KOPT-K1 (cell line): ENCODE measurements around the gene LIN52.

Experiments
- H3K27ac ChIP-seq: fragments of 200-600 bp; sonication (generic); 2 replicates; pipeline ENCODE4 v1.5.1; 2016; ENCODE audit warnings: antibody characterized with exemption, mild to moderate bottlenecking, low read depth, low read length; ENCODE audit not compliant: poor library complexity, severe bottlenecking
- H3K36me3 ChIP-seq: fragments of 200-600 bp; sonication (generic); 2 replicates; pipeline ENCODE4 v1.5.1; 2017; ENCODE audit warnings: antibody characterized with exemption, mild to moderate bottlenecking, low read length, moderate library complexity; ENCODE audit not compliant: insufficient read depth
- H3K9me3 ChIP-seq: fragments of 200-600 bp; sonication (generic); 2 replicates; pipeline ENCODE4 v1.5.1; 2017; ENCODE audit warnings: antibody characterized with exemption, low read length, mild to moderate bottlenecking; ENCODE audit not compliant: insufficient read depth, poor library complexity, severe bottlenecking

Gene LIN52

GRCh38 chr14:74140374-74140850, 55.7 kb downstream of the LIN52 start:
- Histone ChIP-seq H3K27ac (no peak overlapping the region), H3K9me3 (no peaks in the 10 kb centered on the region), H3K36me3 (no peaks in the 10 kb centered on the region)

- H3K9me3 ChIP-seq, result no peaks in the 10 kb centered on the region
- no peak overlapping the region for H3K27ac ChIP-seq
- no peaks in the 10 kb centered on the region for H3K36me3 ChIP-seq
These were observed 56.9 kb downstream of the LIN52 start for GRCh38 chr14:74141703-74142102.

- no peak overlapping the region for H3K27ac ChIP-seq
- H3K36me3 ChIP-seq, result no peaks in the 10 kb centered on the region
These were observed 57.8 kb downstream of the LIN52 start for GRCh38 chr14:74142523-74142922.

GRCh38 chr14:74144789-74145188, 60.0 kb downstream of the LIN52 start:
- no peak overlapping the region for H3K27ac ChIP-seq
- H3K36me3 ChIP-seq, result no peaks in the 10 kb centered on the region
- no peaks in the 10 kb centered on the region for H3K9me3 ChIP-seq

More at GRCh38 chr14:74142523-74142922, 57.8 kb downstream of the LIN52 start:
- no peaks in the 10 kb centered on the region for H3K9me3 ChIP-seq

- Histone ChIP-seq H3K36me3 (no peaks in the 10 kb centered on the region), H3K9me3 (no peaks in the 10 kb centered on the region), H3K27ac (no peak overlapping the region)
These were observed 62.8 kb downstream of the LIN52 start for GRCh38 chr14:74147571-74147970.

GRCh38 chr14:74148705-74149104, 63.9 kb downstream of the LIN52 start:
- Histone ChIP-seq H3K27ac (no peak overlapping the region), H3K36me3 (no peaks in the 10 kb centered on the region), H3K9me3 (no peaks in the 10 kb centered on the region)

- Histone ChIP-seq H3K27ac (no peak overlapping the region), H3K9me3 (no peaks in the 10 kb centered on the region), H3K36me3 (no peaks in the 10 kb centered on the region)
These were observed 70.5 kb downstream of the LIN52 start for GRCh38 chr14:74155287-74155686.

GRCh38 chr14:74155749-74156148, 71.0 kb downstream of the LIN52 start:
- Histone ChIP-seq H3K27ac (no peak overlapping the region), H3K9me3 (no peaks in the 10 kb centered on the region), H3K36me3 (no peaks in the 10 kb centered on the region)

- Histone ChIP-seq H3K9me3 (no peaks in the 10 kb centered on the region), H3K27ac (no peak overlapping the region), H3K36me3 (no peaks in the 10 kb centered on the region)
These were observed 76.0 kb downstream of the LIN52 start for GRCh38 chr14:74160763-74161162.

GRCh38 chr14:74161526-74162158, 76.9 kb downstream of the LIN52 start:
- Histone ChIP-seq H3K27ac (no peak overlapping the region), H3K9me3 (no peaks in the 10 kb centered on the region), H3K36me3 (no peaks in the 10 kb centered on the region)

GRCh38 chr14:74169906-74170305, 85.2 kb downstream of the LIN52 start:
- Histone ChIP-seq H3K9me3 (no peaks in the 10 kb centered on the region), H3K27ac (no peak overlapping the region), H3K36me3 (no peaks in the 10 kb centered on the region)

- Histone ChIP-seq H3K9me3 (no peaks in the 10 kb centered on the region), H3K27ac (no peak overlapping the region), H3K36me3 (no peaks in the 10 kb centered on the region)
These were observed 91.6 kb downstream of the LIN52 start for GRCh38 chr14:74176400-74176793.

- Histone ChIP-seq H3K27ac (no peak overlapping the region), H3K36me3 (no peaks in the 10 kb centered on the region), H3K9me3 (no peaks in the 10 kb centered on the region)
These were observed 95.1 kb downstream of the LIN52 start for GRCh38 chr14:74179856-74180255.

GRCh38 chr14:74190927-74191575, 106.3 kb downstream of the LIN52 start:
- H3K36me3 ChIP-seq, result no peaks in the 10 kb centered on the region
- H3K27ac ChIP-seq, result no peak overlapping the region
- no peaks in the 10 kb centered on the region for H3K9me3 ChIP-seq

- Histone ChIP-seq H3K27ac (no peak overlapping the region), H3K36me3 (peaks cover 9% of the 10 kb centered on the region), H3K9me3 (no peaks in the 10 kb centered on the region)
These were observed 109.9 kb downstream of the LIN52 start for GRCh38 chr14:74194506-74195274.
